CD8-positive, alpha-beta memory T cell (primary cell): ENCODE data around the gene KLF7. TPM values are rescaled to one million over a fixed set of nuclear protein-coding genes. Genes with fewer than 3 reads are reported as not detected.

Experiments
- CTCF ChIA-PET: fragments of 350-600 bp; sonication (Branson Sonifier 250); formaldehyde crosslinking; loops from one replicate; lab custom pipeline; 2021; ENCODE audit warnings: antibody characterized with exemption; lab: Charles Lee
- POLR2A ChIA-PET: fragments of 350-600 bp; sonication (Branson Sonifier 250); formaldehyde crosslinking; loops from one replicate; lab custom pipeline; 2021; ENCODE audit warnings: antibody characterized with exemption; lab: Charles Lee
- DNase-seq, 5 donors: peaks; one replicate each; pipeline versions ENCODE4 v3.0.0 to v3.0.0-alpha.2; 2020 to 2022; ENCODE audit warnings: mixed read lengths in 1 of 5
- H3K27ac ChIP-seq: one replicate; pipeline ENCODE4 v1.7.0; 2013; ENCODE audit warnings: low read depth, mild to moderate bottlenecking, low read length, moderate library complexity
- H3K27me3 ChIP-seq: 2 replicates; pipeline ENCODE4 v1.7.0; 2013; ENCODE audit warnings: low read length, mild to moderate bottlenecking; ENCODE audit not compliant: insufficient read depth, poor library complexity, severe bottlenecking
- H3K36me3 ChIP-seq: 2 replicates; pipeline ENCODE4 v1.7.0; 2013; ENCODE audit warnings: mild to moderate bottlenecking, low read length, moderate library complexity; ENCODE audit not compliant: insufficient read depth
- H3K4me1 ChIP-seq: 2 replicates; pipeline ENCODE4 v1.7.0; 2013; ENCODE audit warnings: mild to moderate bottlenecking, low read length, moderate library complexity; ENCODE audit not compliant: insufficient read depth
- H3K4me3 ChIP-seq: 2 replicates; pipeline ENCODE4 v1.7.0; 2013; ENCODE audit warnings: mild to moderate bottlenecking, low read length
- H3K9me3 ChIP-seq: 2 replicates; pipeline ENCODE4 v1.7.0; 2013; ENCODE audit warnings: mild to moderate bottlenecking, low read length
- H3K27ac Mint-ChIP-seq, 8 donors: one replicate each; pipeline ENCODE4 v1.8.0; 2020 to 2021; ENCODE audit warnings: mixed read lengths in 8 of 8, mild to moderate bottlenecking in 6 of 8, inconsistent platforms in 3 of 8, moderate library complexity in 3 of 8
- H3K27me3 Mint-ChIP-seq, 2 donors: one replicate each; pipeline ENCODE4 v1.8.0; 2020 to 2021; ENCODE audit warnings: mixed read lengths in 2 of 2, mild to moderate bottlenecking in 1 of 2, moderate library complexity in 1 of 2
- H3K36me3 Mint-ChIP-seq, 3 donors: one replicate each; pipeline ENCODE4 v1.8.0; 2020 to 2021; ENCODE audit warnings: mixed read lengths in 3 of 3, inconsistent platforms in 1 of 3, mild to moderate bottlenecking in 1 of 3
- H3K4me1 Mint-ChIP-seq, 3 donors: one replicate each; pipeline ENCODE4 v1.8.0; 2020 to 2021; ENCODE audit warnings: mixed read lengths in 3 of 3, inconsistent platforms in 1 of 3, mild to moderate bottlenecking in 1 of 3
- H3K4me3 Mint-ChIP-seq, 7 donors: one replicate each; pipeline ENCODE4 v1.8.0; 2020 to 2021; ENCODE audit warnings: mixed read lengths in 7 of 7, mild to moderate bottlenecking in 6 of 7, moderate library complexity in 4 of 7, inconsistent platforms in 2 of 7
- H3K9me3 Mint-ChIP-seq, 5 donors: one replicate each; pipeline ENCODE4 v1.8.0; 2020 to 2022; ENCODE audit warnings: mixed read lengths in 5 of 5, mild to moderate bottlenecking in 3 of 5, moderate library complexity in 2 of 5, inconsistent platforms in 1 of 5
- polyA plus RNA-seq: library from polyadenylated mRNA; unstranded; fragments of 300-500 nt; fragmentation: Illumina TruSeq; gene quantifications from one replicate; pipeline ENCODE4 v1.2.3, GENCODE V29; 2021
- total RNA-seq, 2 experiments: library from RNA; stranded (reverse); gene quantifications; one replicate each; pipeline ENCODE4 v1.2.3, GENCODE V29; 2021

The KLF7 gene
- total and polyA plus RNA-seq, 3 experiments from 2014 or later: 6.4 to 12.1 (median 6.7) TPM

DNA sequence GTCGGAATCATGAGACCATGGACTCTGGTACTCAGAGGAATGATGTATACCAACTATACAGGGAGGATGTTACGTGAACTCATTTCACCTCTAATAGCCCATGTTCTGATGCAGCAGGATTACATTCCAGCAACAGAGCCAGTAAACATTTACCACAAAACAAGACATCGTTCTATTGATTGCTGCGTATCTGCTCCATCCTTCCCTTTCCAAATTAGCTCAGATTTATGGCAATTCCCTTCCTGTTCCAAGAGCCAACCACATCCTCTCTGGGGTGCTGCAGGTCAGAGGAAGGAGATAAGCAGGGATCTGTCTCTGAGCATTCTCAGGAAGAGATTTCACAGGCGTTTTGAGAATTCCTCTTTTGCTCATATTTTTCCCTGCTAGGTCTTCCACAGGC, 98.3 kb downstream of the KLF7 start:
- no peak overlapping the region for H3K27ac ChIP-seq
- no peak overlapping the region for H3K27ac Mint-ChIP-seq
- ChIA-PET CTCF (no interaction called here), POLR2A (no interaction called here)
- no peaks in the 10 kb centered on the region for H3K4me1 Mint-ChIP-seq
- no peaks in the 10 kb centered on the region for H3K36me3 ChIP-seq
- no peak for DNase-seq
- H3K4me1 ChIP-seq: no peaks in the 10 kb centered on the region
- H3K9me3 Mint-ChIP-seq: no peaks in the 10 kb centered on the region
- no peaks in the 10 kb centered on the region for H3K27me3 ChIP-seq
- H3K4me3 ChIP-seq: no peak overlapping the region
- H3K9me3 ChIP-seq: no peaks in the 10 kb centered on the region
- peaks cover 0 to 1% (median 0%) of the 10 kb centered on the region in 3 donors for H3K36me3 Mint-ChIP-seq
- no peak overlapping the region for H3K4me3 Mint-ChIP-seq
- peaks cover 6 to 19% of the 10 kb centered on the region in 2 donors for H3K27me3 Mint-ChIP-seq

DNA sequence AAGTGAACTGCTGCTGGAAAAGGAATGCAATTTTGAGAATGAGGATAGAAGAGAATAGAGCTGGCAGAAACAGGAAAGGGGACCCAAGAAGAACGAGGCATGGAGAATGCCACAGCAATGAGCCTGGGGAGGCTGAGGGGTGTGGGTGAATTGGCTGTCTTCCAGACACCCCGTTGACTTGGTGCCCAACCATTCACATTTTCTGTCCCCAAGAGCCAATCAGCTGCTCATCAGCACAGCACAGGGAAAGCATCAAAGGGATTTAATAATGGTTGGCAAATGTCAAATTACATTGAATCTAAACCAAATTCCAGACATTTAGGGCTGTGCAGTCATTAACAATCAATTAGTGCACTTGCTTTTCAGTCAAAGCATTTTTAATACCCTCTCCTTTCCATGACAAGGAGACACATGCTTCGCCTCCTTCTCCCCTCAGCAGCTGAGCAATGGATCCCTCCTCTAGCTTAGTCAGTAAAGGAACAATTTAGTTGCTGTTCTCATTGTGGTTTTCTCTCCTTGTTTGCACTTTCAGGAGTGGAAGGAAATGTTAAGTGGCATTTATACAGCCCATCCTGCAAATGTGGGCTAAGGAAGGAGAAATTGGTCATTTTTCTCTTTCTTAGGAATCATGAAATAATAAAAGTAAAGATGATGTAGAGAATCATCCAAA, 98.8 kb downstream of the KLF7 start:
- Mint-ChIP-seq H3K27me3 (peaks cover 3 to 17% of the 10 kb centered on the region in 2 donors), H3K9me3 (no peaks in the 10 kb centered on the region), H3K4me3 (no peak overlapping the region), H3K36me3 (peaks cover 0 to 1% (median 0%) of the 10 kb centered on the region in 3 donors), H3K4me1 (no peaks in the 10 kb centered on the region), H3K27ac (no peak overlapping the region)
- no peak overlapping the region for H3K4me3 ChIP-seq
- ChIA-PET CTCF (no interaction called here), POLR2A (no interaction called here)
- DNase-seq: no peak
- H3K27me3 ChIP-seq: no peaks in the 10 kb centered on the region
- H3K9me3 ChIP-seq: no peaks in the 10 kb centered on the region
- no peaks in the 10 kb centered on the region for H3K36me3 ChIP-seq
- no peaks in the 10 kb centered on the region for H3K4me1 ChIP-seq
- H3K27ac ChIP-seq: no peak overlapping the region

DNA sequence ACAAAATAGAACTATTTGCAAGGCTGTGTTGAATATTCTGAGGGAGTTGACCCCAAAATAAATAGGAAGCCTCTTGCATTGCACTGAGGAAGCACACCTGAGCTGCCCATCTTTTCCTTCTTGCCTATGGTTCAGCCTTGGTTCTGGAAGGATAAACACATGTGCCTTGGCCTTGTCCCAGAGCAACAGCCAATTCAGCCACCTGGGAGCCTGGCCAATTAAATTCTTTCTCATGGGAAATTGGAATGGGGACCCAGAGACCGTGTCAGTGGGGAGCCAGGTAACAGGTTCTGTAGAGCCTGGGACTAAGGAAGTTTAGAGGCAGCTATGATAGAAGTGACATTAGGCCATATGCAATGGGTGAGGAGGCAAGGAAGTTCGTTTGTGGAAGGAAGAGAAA, 99.6 kb downstream of the KLF7 start:
- ChIA-PET POLR2A (no interaction called here), CTCF (no interaction called here)
- no peak overlapping the region for H3K27ac ChIP-seq

GRCh38 chr2:207064128-207064690, 101.5 kb downstream of the KLF7 start:
- Histone ChIP-seq H3K36me3 (no peaks in the 10 kb centered on the region), H3K4me3 (no peak overlapping the region), H3K27ac (no peak overlapping the region), H3K27me3 (no peaks in the 10 kb centered on the region), H3K4me1 (no peaks in the 10 kb centered on the region), H3K9me3 (no peaks in the 10 kb centered on the region)
- ChIA-PET CTCF (no interaction called here), POLR2A (no interaction called here)
- Mint-ChIP-seq H3K4me1 (no peaks in the 10 kb centered on the region), H3K9me3 (no peaks in the 10 kb centered on the region), H3K27ac (peak overlapping the region in 1 of 8 donors; percentile 64), H3K27me3 (peaks cover 0 to 4% of the 10 kb centered on the region in 2 donors), H3K4me3 (no peak overlapping the region), H3K36me3 (no peaks in the 10 kb centered on the region)
- DNase-seq: no peak

More for the DNA sequence above, 99.6 kb downstream of the KLF7 start:
- no peaks in the 10 kb centered on the region for H3K9me3 Mint-ChIP-seq
- Histone ChIP-seq H3K9me3 (no peaks in the 10 kb centered on the region), H3K36me3 (no peaks in the 10 kb centered on the region), H3K4me3 (no peak overlapping the region), H3K27me3 (no peaks in the 10 kb centered on the region), H3K4me1 (no peaks in the 10 kb centered on the region)
- H3K27me3 Mint-ChIP-seq: peaks cover 2 to 15% of the 10 kb centered on the region in 2 donors
- H3K4me3 Mint-ChIP-seq: no peak overlapping the region
- peaks cover 0 to 1% (median 0%) of the 10 kb centered on the region in 3 donors for H3K36me3 Mint-ChIP-seq
- H3K4me1 Mint-ChIP-seq: no peaks in the 10 kb centered on the region
- H3K27ac Mint-ChIP-seq: no peak overlapping the region
- no peak for DNase-seq

DNA sequence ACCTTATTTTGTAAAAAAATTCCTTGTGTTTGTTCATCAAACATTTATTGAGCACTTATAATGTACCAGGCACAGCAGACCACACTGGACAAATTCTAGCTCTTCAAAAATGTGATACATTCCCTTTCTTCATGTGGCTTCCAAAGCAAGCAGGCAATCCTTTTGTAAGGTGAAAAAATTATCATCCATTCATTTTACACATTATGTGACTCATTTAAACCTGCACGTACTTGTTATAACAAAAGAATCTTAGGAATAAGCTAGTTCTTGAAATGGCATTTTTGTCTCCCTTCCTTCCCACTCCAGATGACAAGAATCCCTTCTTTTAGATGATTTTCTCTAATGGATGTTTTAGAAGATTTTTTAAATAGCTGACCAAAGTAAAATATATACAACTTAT, 104.6 kb downstream of the KLF7 start:
- POLR2A ChIA-PET: no interaction called here

DNA sequence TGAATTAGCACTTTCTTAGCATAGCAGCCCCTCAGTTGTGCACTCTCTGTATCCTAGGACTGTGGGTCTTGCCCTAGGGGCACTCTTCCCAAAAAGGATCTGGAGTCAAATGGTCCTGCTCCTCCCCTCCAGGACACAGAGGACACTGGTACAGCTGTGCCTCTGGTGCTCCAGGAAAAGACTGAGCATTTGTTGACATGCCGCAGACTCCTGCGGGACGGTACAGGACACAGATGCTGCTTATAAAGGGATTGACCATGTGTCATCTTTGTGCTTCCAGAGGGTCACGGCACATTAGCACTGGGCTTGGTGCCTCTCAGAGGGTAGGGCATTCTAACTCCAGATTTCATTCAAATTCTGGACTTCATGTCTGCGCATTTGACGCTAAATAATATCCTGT, 110.5 kb downstream of the KLF7 start:
- Mint-ChIP-seq H3K9me3 (peaks cover 0 to 3% (median 0%) of the 10 kb centered on the region in 5 donors), H3K4me3 (no peak overlapping the region), H3K4me1 (no peaks in the 10 kb centered on the region), H3K27ac (no peak overlapping the region), H3K36me3 (no peaks in the 10 kb centered on the region), H3K27me3 (peaks cover 0 to 3% of the 10 kb centered on the region in 2 donors)
- Histone ChIP-seq H3K4me3 (no peak overlapping the region), H3K27me3 (no peaks in the 10 kb centered on the region), H3K4me1 (no peaks in the 10 kb centered on the region), H3K36me3 (no peaks in the 10 kb centered on the region), H3K27ac (no peak overlapping the region), H3K9me3 (no peaks in the 10 kb centered on the region)
- CTCF ChIA-PET: no interaction called here
- POLR2A ChIA-PET: no interaction called here
- no peak for DNase-seq

More for the DNA sequence above, 104.6 kb downstream of the KLF7 start:
- CTCF ChIA-PET: no interaction called here
- Histone ChIP-seq H3K27ac (no peak overlapping the region), H3K9me3 (no peaks in the 10 kb centered on the region), H3K27me3 (no peaks in the 10 kb centered on the region), H3K36me3 (no peaks in the 10 kb centered on the region), H3K4me1 (no peaks in the 10 kb centered on the region), H3K4me3 (no peak overlapping the region)
- Mint-ChIP-seq H3K27me3 (peaks cover 0 to 4% of the 10 kb centered on the region in 2 donors), H3K4me3 (no peak overlapping the region), H3K9me3 (no peaks in the 10 kb centered on the region), H3K27ac (no peak overlapping the region), H3K4me1 (no peaks in the 10 kb centered on the region), H3K36me3 (no peaks in the 10 kb centered on the region)
- no peak for DNase-seq

- H3K27me3 ChIP-seq: no peaks in the 10 kb centered on the region
- H3K36me3 Mint-ChIP-seq: no peaks in the 10 kb centered on the region
- no peaks in the 10 kb centered on the region for H3K4me1 ChIP-seq
- no peak overlapping the region for H3K4me3 Mint-ChIP-seq
- H3K4me1 Mint-ChIP-seq: no peaks in the 10 kb centered on the region
- ChIA-PET CTCF (no interaction called here), POLR2A (no interaction called here)
- no peak for DNase-seq
- H3K27ac Mint-ChIP-seq: no peak overlapping the region
- H3K9me3 Mint-ChIP-seq: peaks cover 0 to 3% (median 0%) of the 10 kb centered on the region in 5 donors
- no peaks in the 10 kb centered on the region for H3K36me3 ChIP-seq
- no peak overlapping the region for H3K4me3 ChIP-seq
- H3K27ac ChIP-seq: no peak overlapping the region
- H3K27me3 Mint-ChIP-seq: peaks cover 0 to 3% of the 10 kb centered on the region in 2 donors
- H3K9me3 ChIP-seq: no peaks in the 10 kb centered on the region
These were observed 111.2 kb downstream of the KLF7 start for GRCh38 chr2:207054521-207054920.

- H3K9me3 ChIP-seq: no peaks in the 10 kb centered on the region
- H3K4me1 Mint-ChIP-seq: peaks cover 5 to 7% (median 7%) of the 10 kb centered on the region in 3 donors
- H3K4me1 ChIP-seq: peaks cover 9% of the 10 kb centered on the region
- H3K4me3 ChIP-seq: no peak overlapping the region
- no peak overlapping the region for H3K27ac Mint-ChIP-seq
- DNase-seq: no peak
- H3K36me3 Mint-ChIP-seq: no peaks in the 10 kb centered on the region
- H3K27me3 ChIP-seq: no peaks in the 10 kb centered on the region
- peaks cover 0 to 3% (median 0%) of the 10 kb centered on the region in 5 donors for H3K9me3 Mint-ChIP-seq
- peaks cover 3% of the 10 kb centered on the region in 2 donors for H3K27me3 Mint-ChIP-seq
- ChIA-PET CTCF (no interaction called here), POLR2A (no interaction called here)
- no peaks in the 10 kb centered on the region for H3K36me3 ChIP-seq
- no peak overlapping the region for H3K4me3 Mint-ChIP-seq
- no peak overlapping the region for H3K27ac ChIP-seq
These were observed 114.3 kb downstream of the KLF7 start for GRCh38 chr2:207051385-207051965.
